Glutamatergic neuron (in vitro differentiated cells): ENCODE measurements around the gene PRKD2. TPM values are rescaled to one million over a fixed set of nuclear protein-coding genes. Genes with fewer than 3 reads are reported as not detected.

Source experiments
- DNase-seq: peaks from one replicate; pipeline ENCODE4 v3.0.0; 2022
- H3K27ac Mint-ChIP-seq: one replicate; pipeline ENCODE4 v1.8.0; 2020; ENCODE audit warnings: mild to moderate bottlenecking, mixed read lengths, inconsistent platforms; ENCODE audit not compliant: unreplicated experiment
- H3K27me3 Mint-ChIP-seq: one replicate; pipeline ENCODE4 v1.8.0; 2020; ENCODE audit warnings: mild to moderate bottlenecking, moderate library complexity, mixed read lengths, inconsistent platforms; ENCODE audit not compliant: unreplicated experiment
- H3K36me3 Mint-ChIP-seq: one replicate; pipeline ENCODE4 v1.8.0; 2020; ENCODE audit warnings: mild to moderate bottlenecking, mixed read lengths, inconsistent platforms; ENCODE audit not compliant: unreplicated experiment
- H3K4me1 Mint-ChIP-seq: one replicate; pipeline ENCODE4 v1.8.0; 2020; ENCODE audit warnings: mild to moderate bottlenecking, low read depth, mixed read lengths, inconsistent platforms; ENCODE audit not compliant: unreplicated experiment
- H3K4me3 Mint-ChIP-seq: one replicate; pipeline ENCODE4 v1.8.0; 2020; ENCODE audit warnings: mild to moderate bottlenecking, mixed read lengths, inconsistent platforms; ENCODE audit not compliant: unreplicated experiment
- H3K9me3 Mint-ChIP-seq: one replicate; pipeline ENCODE4 v1.8.0; 2020; ENCODE audit warnings: mild to moderate bottlenecking, moderate library complexity, mixed read lengths, inconsistent platforms; ENCODE audit not compliant: unreplicated experiment
- total RNA-seq: library from RNA; stranded (reverse); fragmentation: NEBNext Ultra II Directional; extraction: Animal tissue kit (Norgen Biotek cat#: 25700); gene quantifications from one replicate; pipeline ENCODE4 v1.2.1, GENCODE V29; 2021; ENCODE audit not compliant: unreplicated experiment
- TF ChIP-seq, protein P1 (sequence below): fragments of 200-600 bp; sonication (generic); IDR thresholded peaks from one replicate; pipeline ENCODE4 v1.5.0; 2021; ENCODE audit not compliant: partially characterized antibody, unreplicated experiment

PRKD2 gene
- total RNA-seq, 1 donor from 2014 or later = 54.7 TPM

DNA sequence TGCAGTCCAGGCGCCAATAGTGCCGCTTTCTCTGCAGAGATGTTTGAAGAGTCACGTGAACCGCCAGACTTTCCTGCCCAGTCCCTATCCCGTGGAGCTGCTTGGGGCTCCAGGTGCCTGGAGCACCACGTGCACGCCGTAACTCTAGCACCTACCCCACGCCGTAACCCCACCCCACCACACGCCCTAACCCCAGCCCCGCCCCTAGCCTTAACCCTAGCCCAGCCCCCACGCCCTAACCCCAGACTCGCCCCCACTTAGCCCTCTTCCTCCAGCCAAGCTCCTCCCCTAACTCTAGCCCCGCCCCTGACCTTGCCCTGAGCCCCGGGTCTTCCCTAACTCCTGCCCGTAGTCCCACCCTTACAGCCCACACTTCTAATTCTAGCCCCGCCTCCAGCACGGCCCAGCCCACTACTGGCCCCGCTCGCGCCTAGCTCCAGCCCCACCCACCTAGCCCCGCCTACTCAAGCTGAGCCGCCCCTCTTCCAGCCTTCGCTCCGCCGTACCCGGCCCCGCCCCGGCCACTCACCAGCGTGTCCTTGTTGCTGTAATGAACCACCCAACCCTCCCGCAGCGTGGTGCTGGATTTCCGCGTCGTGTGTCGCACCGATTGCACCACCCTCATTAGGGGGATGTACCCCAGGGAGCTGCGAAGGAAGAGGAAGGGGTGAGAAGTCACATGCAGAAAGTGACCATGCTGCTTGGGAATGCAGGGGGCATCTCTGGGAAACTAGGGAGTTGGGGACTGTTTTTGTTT lies 19.5 kb downstream of the PRKD2 start:
- H3K27me3 Mint-ChIP-seq = peaks cover 5% of the 10 kb centered on the region
- DNase-seq = peak; percentile 92
- TF ChIP-seq, protein P1, sequence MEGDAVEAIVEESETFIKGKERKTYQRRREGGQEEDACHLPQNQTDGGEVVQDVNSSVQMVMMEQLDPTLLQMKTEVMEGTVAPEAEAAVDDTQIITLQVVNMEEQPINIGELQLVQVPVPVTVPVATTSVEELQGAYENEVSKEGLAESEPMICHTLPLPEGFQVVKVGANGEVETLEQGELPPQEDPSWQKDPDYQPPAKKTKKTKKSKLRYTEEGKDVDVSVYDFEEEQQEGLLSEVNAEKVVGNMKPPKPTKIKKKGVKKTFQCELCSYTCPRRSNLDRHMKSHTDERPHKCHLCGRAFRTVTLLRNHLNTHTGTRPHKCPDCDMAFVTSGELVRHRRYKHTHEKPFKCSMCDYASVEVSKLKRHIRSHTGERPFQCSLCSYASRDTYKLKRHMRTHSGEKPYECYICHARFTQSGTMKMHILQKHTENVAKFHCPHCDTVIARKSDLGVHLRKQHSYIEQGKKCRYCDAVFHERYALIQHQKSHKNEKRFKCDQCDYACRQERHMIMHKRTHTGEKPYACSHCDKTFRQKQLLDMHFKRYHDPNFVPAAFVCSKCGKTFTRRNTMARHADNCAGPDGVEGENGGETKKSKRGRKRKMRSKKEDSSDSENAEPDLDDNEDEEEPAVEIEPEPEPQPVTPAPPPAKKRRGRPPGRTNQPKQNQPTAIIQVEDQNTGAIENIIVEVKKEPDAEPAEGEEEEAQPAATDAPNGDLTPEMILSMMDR = no peak
- H3K4me3 Mint-ChIP-seq = peak overlapping the region; percentile 25
- no peaks in the 10 kb centered on the region for H3K4me1 Mint-ChIP-seq
- peaks cover 1% of the 10 kb centered on the region for H3K9me3 Mint-ChIP-seq
- H3K27ac Mint-ChIP-seq = no peak overlapping the region
- H3K36me3 Mint-ChIP-seq = peaks cover 6% of the 10 kb centered on the region

DNA sequence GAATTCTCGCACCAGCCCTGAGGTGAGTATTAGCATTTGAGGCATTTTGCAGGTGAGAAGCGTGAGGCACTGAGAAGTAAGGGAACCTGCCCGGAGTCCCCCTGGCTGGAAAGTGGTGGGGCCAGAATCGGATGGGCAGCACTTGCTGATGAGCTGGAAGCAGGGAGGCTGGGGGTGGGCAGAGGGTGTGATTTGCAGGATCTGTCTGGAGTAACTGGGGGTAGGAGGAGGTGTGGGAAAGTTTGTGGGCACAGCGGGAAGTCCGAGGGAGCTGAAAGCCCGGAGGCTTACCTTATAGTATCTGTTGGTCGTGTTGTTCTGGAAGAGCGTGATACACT lies 20.1 kb downstream of the PRKD2 start:
- TF ChIP-seq, protein P1 = no peak
- Mint-ChIP-seq H3K36me3 (peaks cover 6% of the 10 kb centered on the region), H3K27ac (no peak overlapping the region), H3K4me3 (peak overlapping the region; percentile 25), H3K27me3 (peaks cover 5% of the 10 kb centered on the region), H3K9me3 (peaks cover 1% of the 10 kb centered on the region), H3K4me1 (no peaks in the 10 kb centered on the region)
- DNase-seq = no peak

DNA sequence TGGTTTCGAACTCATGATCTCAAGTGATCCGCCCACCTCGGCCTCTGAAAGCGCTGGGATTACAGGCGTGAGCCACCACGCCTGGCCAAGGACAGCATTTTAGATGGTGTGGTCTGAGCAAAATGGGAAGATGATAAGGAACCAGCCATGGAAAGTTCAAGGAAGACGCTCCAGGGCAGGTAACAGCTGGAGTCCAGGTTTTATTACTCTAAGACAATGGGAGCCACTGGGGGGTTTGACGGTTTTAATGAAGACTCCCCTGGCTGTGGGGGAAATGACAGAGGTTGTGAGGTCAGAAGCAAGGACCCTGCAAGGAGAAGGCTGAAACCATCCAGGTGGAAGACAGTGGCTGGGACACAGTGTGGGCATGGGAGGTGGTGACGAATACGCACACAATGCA lies 20.9 kb downstream of the PRKD2 start:
- Mint-ChIP-seq H3K36me3 (peaks cover 11% of the 10 kb centered on the region), H3K9me3 (no peaks in the 10 kb centered on the region), H3K4me3 (peak overlapping the region; percentile 42), H3K27ac (no peak overlapping the region), H3K4me1 (no peaks in the 10 kb centered on the region), H3K27me3 (peaks cover 5% of the 10 kb centered on the region)
- TF ChIP-seq, protein P1 = no peak
- no peak for DNase-seq

DNA sequence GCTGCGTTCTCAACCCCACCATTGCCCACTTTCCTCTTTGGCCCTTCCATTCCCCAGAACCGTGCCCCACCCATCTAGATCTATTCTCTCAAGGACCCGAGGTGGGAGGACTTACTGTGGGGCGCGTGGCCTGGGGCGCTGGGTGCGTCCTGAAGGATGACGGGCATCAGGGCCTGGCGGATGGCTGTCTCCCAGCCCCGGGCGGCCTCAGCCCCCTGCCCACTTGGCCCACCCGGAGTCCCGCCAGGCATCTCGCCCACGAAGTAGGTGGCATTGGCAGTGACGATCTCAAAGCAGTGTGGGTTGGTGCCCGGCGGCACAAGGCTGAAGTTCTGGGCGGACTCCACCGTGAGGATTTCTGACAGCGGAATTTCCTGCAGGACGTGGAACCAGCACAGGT lies 23.2 kb downstream of the PRKD2 start:
- H3K27me3 Mint-ChIP-seq = peaks cover 5% of the 10 kb centered on the region
- TF ChIP-seq, protein P1 = no peak
- no peaks in the 10 kb centered on the region for H3K4me1 Mint-ChIP-seq
- no peak overlapping the region for H3K27ac Mint-ChIP-seq
- H3K9me3 Mint-ChIP-seq = no peaks in the 10 kb centered on the region
- no peak for DNase-seq
- no peak overlapping the region for H3K4me3 Mint-ChIP-seq
- H3K36me3 Mint-ChIP-seq = peaks cover 21% of the 10 kb centered on the region

DNA sequence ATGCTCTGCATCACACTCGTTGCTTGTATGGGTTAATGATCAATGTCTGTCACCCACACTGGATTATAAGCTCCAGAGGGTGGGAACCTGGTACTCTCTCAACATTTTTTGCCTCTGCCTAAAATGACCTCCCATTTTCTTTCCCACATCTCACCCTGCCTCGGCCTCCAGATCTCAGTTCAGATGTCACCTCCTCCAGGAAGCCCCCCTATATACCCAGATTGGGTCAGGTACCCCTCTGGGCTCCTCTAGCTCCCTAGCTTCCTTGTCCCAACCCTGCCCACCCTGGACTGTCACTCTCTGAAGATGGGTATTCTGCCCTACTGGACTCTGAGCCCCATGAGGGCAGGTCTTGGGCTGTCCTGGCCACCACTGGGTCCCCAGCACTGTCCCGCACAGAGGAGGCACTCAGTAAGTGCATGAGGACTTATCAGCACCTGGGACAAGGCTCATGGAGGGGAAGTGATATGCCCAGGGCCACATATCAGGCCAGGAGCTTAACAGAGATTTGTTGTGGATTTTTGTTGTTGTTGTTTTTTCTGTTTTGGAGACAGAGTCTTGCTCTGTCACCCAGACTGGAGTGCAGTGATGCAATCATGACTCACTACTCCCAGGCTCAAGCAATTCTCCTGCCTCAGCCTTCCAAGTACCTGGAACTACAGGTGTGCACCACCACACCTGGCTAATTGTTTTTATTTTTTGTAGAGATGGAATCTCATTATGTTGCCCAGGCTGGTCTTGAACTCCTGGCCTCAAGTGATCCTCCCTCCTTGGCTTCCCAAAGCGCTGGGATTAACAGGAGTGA lies 23.8 kb downstream of the PRKD2 start:
- H3K4me3 Mint-ChIP-seq = no peak overlapping the region
- peaks cover 21% of the 10 kb centered on the region for H3K36me3 Mint-ChIP-seq
- TF ChIP-seq, protein P1 = no peak
- H3K4me1 Mint-ChIP-seq = no peaks in the 10 kb centered on the region
- no peak overlapping the region for H3K27ac Mint-ChIP-seq
- DNase-seq = no peak
- no peaks in the 10 kb centered on the region for H3K9me3 Mint-ChIP-seq
- peaks cover 4% of the 10 kb centered on the region for H3K27me3 Mint-ChIP-seq
